Endometrium (tissue), 2 donors: ENCODE data around the gene PHLDA1.
A peak's percentile ranks its signal among the peaks of the same experiment; 100 is the strongest.
"Not testable (repeated sequence)": the region's sequence is repeated elsewhere in the genome, so short reads cannot be mapped to it uniquely, and the experiment has no call there.

Experiments used
- FAIRE-seq: peaks from 2 replicates; lab custom pipeline; 2012; peaks lifted over from hg19 to GRCh38; lab: Jason Lieb, UNC
- donor health status: control.
- donor health status: control.

PHLDA1 gene

GRCh38 chr12:76018111-76018510 lies 13.5 kb downstream of the PHLDA1 start:
- no peak for FAIRE-seq

DNA sequence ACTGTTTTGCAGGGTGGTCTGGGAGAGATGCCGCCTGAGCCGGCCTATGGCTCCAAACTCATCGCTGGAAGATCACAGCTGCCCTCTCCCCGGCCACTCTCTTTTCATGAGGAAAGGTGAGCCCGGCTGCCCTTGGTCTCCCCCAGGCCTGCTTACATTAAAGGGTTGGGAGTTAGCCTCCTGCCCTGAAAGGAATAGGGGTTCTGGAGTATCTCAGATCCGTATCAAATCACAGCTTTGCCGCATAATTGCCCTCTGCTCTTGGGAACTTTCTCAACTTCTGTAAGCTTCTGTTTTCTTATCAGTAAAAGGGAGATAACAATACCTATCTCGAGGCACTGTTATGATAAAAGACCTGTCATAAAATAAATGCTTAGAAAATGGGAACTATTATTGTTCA lies 17.6 kb downstream of the PHLDA1 start:
- FAIRE-seq = no peak

- FAIRE-seq = no peak
Observed at GRCh38 chr12:76013603-76014002, 18.0 kb downstream of the PHLDA1 start.

- no peak for FAIRE-seq
Observed at GRCh38 chr12:76012644-76013043, 18.9 kb downstream of the PHLDA1 start.

GRCh38 chr12:76010732-76011458 lies 20.7 kb downstream of the PHLDA1 start:
- FAIRE-seq = no peak

DNA sequence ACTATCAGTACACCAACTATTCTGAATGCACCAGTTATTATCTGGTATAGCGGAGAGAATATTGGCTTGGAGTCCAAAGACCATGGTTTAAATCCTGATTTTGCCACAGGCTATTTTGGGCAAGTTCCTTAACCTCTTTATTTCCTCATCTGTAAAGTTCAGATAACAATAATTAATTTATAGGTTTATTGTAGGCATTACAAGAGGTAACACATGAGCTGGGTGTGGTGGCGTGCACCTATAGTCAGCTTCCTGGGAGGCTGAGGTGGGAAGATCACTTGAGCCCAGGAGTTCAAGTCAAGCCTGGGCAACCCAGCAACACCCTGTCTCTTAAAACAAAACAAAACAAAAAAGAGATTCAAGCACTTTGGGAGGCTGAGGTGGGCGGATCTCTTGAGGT lies 23.1 kb downstream of the PHLDA1 start:
- FAIRE-seq = no peak

GRCh38 chr12:76007640-76008039 lies 23.9 kb downstream of the PHLDA1 start:
- no peak for FAIRE-seq

GRCh38 chr12:76006028-76006925 lies 25.3 kb downstream of the PHLDA1 start:
- no peak for FAIRE-seq

DNA sequence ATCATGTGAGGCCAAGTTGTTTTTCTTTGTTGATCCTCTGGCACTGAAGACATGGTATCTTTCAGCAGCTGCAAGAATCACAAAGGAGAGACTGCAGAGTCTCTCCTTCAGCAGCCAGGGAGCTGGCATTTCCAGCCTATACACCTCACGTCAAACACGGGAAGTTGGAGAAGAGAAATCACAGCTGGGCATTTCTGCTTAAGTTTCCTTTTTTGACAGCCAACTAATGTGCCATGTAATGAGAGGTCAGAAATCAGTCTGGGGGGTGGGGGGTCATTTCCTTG lies 28.3 kb downstream of the PHLDA1 start:
- no peak for FAIRE-seq

GRCh38 chr12:76002598-76003354 lies 28.8 kb downstream of the PHLDA1 start:
- FAIRE-seq = peak; percentile 21

GRCh38 chr12:75998292-75999063 lies 33.1 kb downstream of the PHLDA1 start:
- no peak for FAIRE-seq

DNA sequence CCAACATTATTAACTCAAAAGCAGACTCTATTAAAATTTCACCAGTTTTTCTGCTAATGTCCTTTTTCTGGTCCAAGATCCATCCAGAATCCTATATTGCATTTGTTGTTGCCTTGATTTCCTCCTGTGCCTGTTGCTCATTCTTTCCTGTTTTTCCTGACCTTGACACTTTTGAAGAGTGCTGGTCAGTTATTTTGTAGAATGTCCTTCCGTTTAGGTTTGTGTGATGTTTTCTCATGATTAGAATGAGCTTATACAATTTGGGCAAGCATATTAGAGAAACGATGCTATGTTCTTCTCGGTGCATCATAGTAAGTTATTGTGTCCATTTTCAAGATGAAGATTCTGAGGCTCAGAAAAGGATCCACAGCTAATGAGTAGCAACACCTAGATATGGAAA lies 33.9 kb downstream of the PHLDA1 start:
- FAIRE-seq = no peak

DNA sequence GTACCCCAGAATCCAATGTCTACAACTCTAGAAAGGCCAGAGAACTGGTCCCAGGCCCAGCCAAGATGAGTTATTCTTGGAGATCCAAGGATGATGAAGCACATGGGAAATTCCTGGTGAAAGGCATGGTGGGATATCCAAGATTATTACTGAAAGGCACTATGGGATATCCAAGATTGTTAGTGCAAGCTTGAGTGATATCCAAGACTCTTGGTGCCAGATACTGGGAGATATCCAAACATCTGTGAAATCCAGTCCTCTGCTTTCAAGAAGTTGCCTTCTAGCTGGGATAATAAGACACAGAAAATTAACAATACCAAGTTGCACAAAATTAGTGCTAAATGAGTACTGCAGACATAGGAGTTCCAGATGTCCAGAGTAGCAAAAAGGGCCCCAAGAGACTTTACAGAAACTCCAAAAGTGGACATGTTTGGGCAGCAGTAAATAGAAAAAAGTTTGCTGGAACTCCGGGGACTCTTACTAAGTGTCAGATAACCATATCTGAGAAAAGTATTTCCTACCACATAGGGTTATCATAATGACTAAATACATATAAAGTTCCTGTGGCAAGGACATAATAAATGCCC lies 34.6 kb downstream of the PHLDA1 start:
- no peak for FAIRE-seq

- FAIRE-seq = no peak
Observed at GRCh38 chr12:75995691-75996090, 35.9 kb downstream of the PHLDA1 start.

GRCh38 chr12:75994069-75994740 lies 37.4 kb downstream of the PHLDA1 start:
- no peak for FAIRE-seq

GRCh38 chr12:75991753-75992152 lies 39.8 kb downstream of the PHLDA1 start:
- FAIRE-seq = no peak

GRCh38 chr12:75990189-75990912 lies 41.2 kb downstream of the PHLDA1 start:
- FAIRE-seq = no peak

- not testable (repeated sequence) for FAIRE-seq
Observed at GRCh38 chr12:75987709-75988108, 43.9 kb downstream of the PHLDA1 start.

- no peak for FAIRE-seq
Observed at GRCh38 chr12:75986001-75986746, 45.4 kb downstream of the PHLDA1 start.

GRCh38 chr12:75985566-75985965 lies 46.0 kb downstream of the PHLDA1 start:
- no peak for FAIRE-seq
